Natural killer cell (primary cell): ENCODE data around the gene CCNQ. TPM values are rescaled to one million over a fixed set of nuclear protein-coding genes. Genes with fewer than 3 reads are reported as not detected.

Experiments
- ATAC-seq, 3 donors: fragments of 150-1000 bp in 2 of 3; fragments of 200-7000 bp in 1 of 3; cut with Tn5 transposase; 1 replicate in 1 of 3; 2 replicates in 2 of 3; pipeline ENCODE4 v1.10.0; 2021; ENCODE audit warnings: mild to moderate bottlenecking in 2 of 3, moderate library complexity in 2 of 3
- DNase-seq, 2 donors: peaks; one replicate each; pipeline versions ENCODE4 v3.0.0 to v3.0.0-alpha.2; 2013 to 2021; ENCODE audit warnings: mixed read lengths in 1 of 2
- H3K27ac ChIP-seq: one replicate; pipeline ENCODE4 v1.5.1; 2013; ENCODE audit warnings: mild to moderate bottlenecking, low read length
- H3K27me3 ChIP-seq: one replicate; pipeline ENCODE4 v1.6.1; 2013; ENCODE audit warnings: low read length; ENCODE audit not compliant: control insufficient read depth, insufficient read depth
- H3K36me3 ChIP-seq: one replicate; pipeline ENCODE4 v1.6.1; 2013; ENCODE audit warnings: low read length; ENCODE audit not compliant: control insufficient read depth, insufficient read depth
- H3K4me1 ChIP-seq: one replicate; pipeline ENCODE4 v1.6.1; 2013; ENCODE audit warnings: low read length; ENCODE audit not compliant: control insufficient read depth, insufficient read depth
- H3K4me3 ChIP-seq: one replicate; pipeline ENCODE4 v1.5.1; 2013; ENCODE audit warnings: low read length
- H3K9me3 ChIP-seq: one replicate; pipeline ENCODE4 v1.6.1; 2013; ENCODE audit warnings: low read length; ENCODE audit not compliant: control insufficient read depth, insufficient read depth
- H3K27ac Mint-ChIP-seq, 2 donors: one replicate each; pipeline ENCODE4 v1.8.0; 2022; ENCODE audit warnings: mild to moderate bottlenecking in 2 of 2, mixed read lengths in 2 of 2, moderate library complexity in 1 of 2
- H3K27me3 Mint-ChIP-seq, 2 donors: one replicate each; pipeline ENCODE4 v1.8.0; 2022; ENCODE audit warnings: low read depth in 2 of 2, mixed read lengths in 2 of 2
- H3K36me3 Mint-ChIP-seq: one replicate; pipeline ENCODE4 v1.8.0; 2022; ENCODE audit warnings: mixed read lengths
- H3K4me1 Mint-ChIP-seq, 2 donors: one replicate each; pipeline ENCODE4 v1.8.0; 2022; ENCODE audit warnings: mixed read lengths in 2 of 2
- H3K4me3 Mint-ChIP-seq: one replicate; pipeline ENCODE4 v1.8.0; 2022; ENCODE audit warnings: mild to moderate bottlenecking, moderate library complexity, mixed read lengths
- H3K9me3 Mint-ChIP-seq, 2 donors: one replicate each; pipeline ENCODE4 v1.8.0; 2022; ENCODE audit warnings: mixed read lengths in 2 of 2
- WGBS: methylation state at CpG from one replicate; pipeline ENCODE4 v1.1.7; 2013; ENCODE audit warnings: missing lambda C conversion rate; ENCODE audit not compliant: insufficient coverage; 5-methylcytosine and 5-hydroxymethylcytosine counted together
- intact Hi-C: fragments of 100-400 bp; cut with micrococcal nuclease; formaldehyde crosslinking; loops from one replicate; pipeline ENCODE4 v1.14.2; 2022
- total RNA-seq, 4 donors: library from RNA; stranded (reverse); fragments of 120-200 nt in 1 of 4; gene quantifications; one replicate each; pipeline versions ENCODE4 v1.2.3 to v1.2.4, GENCODE V29; 2013 to 2022
- TF ChIP-seq, protein P1 (sequence below): fragments of 200-600 bp; IDR thresholded peaks from one replicate; pipeline ENCODE4 v1.8.0; 2022; ENCODE audit warnings: antibody characterized with exemption

Gene CCNQ
- total RNA-seq, 3 donors from 2014 or later (not counting 1 experiment from before 2014, with no cell fraction given): 9.0 to 17.2 (median 12.5) TPM

DNA sequence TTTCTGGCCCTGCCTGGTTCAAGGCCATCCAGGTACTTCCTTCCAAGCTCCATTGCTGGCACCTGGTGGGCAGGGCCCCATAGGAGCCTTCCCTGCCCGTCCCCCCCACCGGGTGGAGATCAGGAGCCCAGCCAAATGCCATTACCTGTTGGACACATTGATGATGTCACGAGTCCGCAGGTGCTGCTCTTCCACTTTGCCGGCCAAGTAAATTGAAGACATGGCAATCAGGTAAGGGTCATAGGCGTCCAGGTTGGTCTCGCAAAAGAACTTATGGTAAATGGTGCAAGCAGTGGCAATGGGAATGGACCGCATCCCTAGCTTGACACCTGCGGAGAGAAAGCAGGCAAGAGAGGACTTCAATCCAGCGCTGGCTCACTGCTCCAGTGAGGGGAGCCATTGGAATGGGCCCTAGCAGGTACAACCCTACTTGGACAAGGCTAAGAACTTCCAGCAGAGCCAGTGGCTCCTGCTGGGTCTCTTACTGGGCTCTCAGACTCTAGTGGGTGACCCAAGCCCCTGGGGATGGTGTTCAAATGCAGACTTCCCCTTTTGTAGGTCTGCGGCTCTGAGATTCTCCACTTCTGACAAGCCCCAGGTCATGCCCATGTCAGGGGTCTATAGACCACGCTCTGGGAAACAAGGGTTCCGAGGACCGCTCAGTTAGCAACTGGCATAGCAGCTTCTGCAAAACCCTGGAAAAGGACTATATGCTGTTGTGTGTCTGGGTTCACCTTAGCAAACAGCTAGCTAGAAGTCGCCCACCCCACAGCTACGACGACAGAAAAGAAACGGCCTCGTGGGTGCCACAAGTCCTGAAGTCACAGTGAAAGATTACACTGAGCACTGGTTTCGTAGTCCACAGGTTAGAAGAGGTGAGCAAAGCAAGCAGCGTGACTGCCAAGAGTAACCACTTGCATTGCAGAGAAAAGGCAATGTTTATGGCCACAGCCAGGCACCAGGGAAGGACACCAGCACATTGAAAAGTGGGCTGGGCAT lies 2.8 kb downstream of the CCNQ start:
- Mint-ChIP-seq H3K4me1 (peaks cover 13 to 38% of the 10 kb centered on the region in 2 donors), H3K36me3 (no peaks in the 10 kb centered on the region), H3K4me3 (no peak overlapping the region), H3K27me3 (no peaks in the 10 kb centered on the region), H3K9me3 (no peaks in the 10 kb centered on the region), H3K27ac (no peak overlapping the region)
- no peak overlapping the region for H3K4me3 ChIP-seq
- no peaks in the 10 kb centered on the region for H3K27me3 ChIP-seq
- intact Hi-C loops: no loop called here
- TF ChIP-seq, protein P1, sequence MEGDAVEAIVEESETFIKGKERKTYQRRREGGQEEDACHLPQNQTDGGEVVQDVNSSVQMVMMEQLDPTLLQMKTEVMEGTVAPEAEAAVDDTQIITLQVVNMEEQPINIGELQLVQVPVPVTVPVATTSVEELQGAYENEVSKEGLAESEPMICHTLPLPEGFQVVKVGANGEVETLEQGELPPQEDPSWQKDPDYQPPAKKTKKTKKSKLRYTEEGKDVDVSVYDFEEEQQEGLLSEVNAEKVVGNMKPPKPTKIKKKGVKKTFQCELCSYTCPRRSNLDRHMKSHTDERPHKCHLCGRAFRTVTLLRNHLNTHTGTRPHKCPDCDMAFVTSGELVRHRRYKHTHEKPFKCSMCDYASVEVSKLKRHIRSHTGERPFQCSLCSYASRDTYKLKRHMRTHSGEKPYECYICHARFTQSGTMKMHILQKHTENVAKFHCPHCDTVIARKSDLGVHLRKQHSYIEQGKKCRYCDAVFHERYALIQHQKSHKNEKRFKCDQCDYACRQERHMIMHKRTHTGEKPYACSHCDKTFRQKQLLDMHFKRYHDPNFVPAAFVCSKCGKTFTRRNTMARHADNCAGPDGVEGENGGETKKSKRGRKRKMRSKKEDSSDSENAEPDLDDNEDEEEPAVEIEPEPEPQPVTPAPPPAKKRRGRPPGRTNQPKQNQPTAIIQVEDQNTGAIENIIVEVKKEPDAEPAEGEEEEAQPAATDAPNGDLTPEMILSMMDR: no peak
- peaks cover 17% of the 10 kb centered on the region for H3K36me3 ChIP-seq
- ATAC-seq (no peak), DNase-seq (no peak)
- no peaks in the 10 kb centered on the region for H3K9me3 ChIP-seq
- H3K27ac ChIP-seq: no peak overlapping the region
- WGBS: 92% methylated on average over 19 of the region's 21 CpGs
- H3K4me1 ChIP-seq: peaks cover 33% of the 10 kb centered on the region

DNA sequence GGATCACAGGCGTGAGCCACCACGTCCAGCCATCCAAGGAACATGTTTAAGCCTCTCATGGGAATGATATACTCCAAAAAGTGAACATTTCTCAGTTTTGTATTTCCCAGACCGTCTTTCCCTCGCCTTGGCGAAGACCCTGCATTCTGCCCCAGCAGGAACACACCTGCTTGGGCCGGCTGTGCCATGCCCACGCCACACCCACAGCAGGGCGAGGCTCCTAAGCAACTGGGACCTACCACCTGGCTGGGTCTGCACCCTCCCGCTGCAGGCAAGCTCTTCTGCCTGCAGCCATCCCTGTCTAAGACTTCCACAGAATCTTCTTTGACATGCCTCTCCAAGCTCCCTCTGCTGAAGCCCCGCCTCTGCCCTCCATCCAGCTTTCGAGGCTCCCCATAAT lies 3.6 kb downstream of the CCNQ start:
- Histone ChIP-seq H3K9me3 (no peaks in the 10 kb centered on the region), H3K27ac (no peak overlapping the region), H3K4me3 (no peak overlapping the region), H3K36me3 (peaks cover 22% of the 10 kb centered on the region), H3K4me1 (peaks cover 31% of the 10 kb centered on the region), H3K27me3 (no peaks in the 10 kb centered on the region)
- TF ChIP-seq, protein P1: no peak
- intact Hi-C loops: no loop called here
- Mint-ChIP-seq H3K4me1 (peaks cover 11 to 32% of the 10 kb centered on the region in 2 donors), H3K27me3 (no peaks in the 10 kb centered on the region), H3K27ac (no peak overlapping the region), H3K4me3 (no peak overlapping the region), H3K36me3 (no peaks in the 10 kb centered on the region), H3K9me3 (no peaks in the 10 kb centered on the region)
- 96% methylated on average over 11 of the region's 11 CpGs for WGBS
- DNase-seq: no peak
- no peak for ATAC-seq

DNA sequence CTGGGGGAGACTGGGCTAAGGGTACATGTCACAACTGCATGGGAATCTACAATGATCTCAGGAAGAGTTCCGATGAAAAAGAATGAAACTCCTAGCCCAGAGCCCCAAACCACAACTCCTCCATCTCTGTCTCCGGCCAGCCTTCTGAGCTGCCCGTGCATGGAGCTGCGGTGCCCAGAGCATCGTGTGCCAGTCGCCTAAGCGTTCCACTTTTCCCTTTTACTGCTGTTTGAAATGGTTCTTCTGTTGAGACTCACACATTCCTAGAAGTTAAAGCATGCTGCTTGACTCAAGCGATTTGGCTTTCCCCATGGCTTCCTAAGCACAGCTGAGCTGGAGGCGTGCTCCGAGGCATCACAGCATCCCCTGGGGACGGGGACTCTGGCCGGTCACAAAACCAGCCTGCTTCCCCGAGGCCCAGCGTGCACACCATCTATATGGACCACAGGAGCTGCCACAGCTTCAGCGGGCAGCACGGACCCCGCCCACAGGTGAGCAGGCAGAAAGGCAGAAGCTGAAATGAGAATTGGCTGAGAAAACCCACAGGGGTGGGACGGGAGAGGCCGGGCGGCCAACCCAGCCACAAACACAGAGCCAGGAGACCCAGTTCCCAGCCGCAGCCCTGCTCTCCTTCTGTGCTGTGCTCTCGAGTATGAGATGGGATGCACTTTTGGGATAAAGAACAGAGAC lies 5.0 kb downstream of the CCNQ start:
- peaks cover 22% of the 10 kb centered on the region for H3K4me1 ChIP-seq
- peaks cover 26% of the 10 kb centered on the region for H3K36me3 ChIP-seq
- no peaks in the 10 kb centered on the region for H3K27me3 ChIP-seq
- H3K9me3 ChIP-seq: no peaks in the 10 kb centered on the region
- H3K9me3 Mint-ChIP-seq: no peaks in the 10 kb centered on the region
- H3K27ac ChIP-seq: no peak overlapping the region
- H3K27me3 Mint-ChIP-seq: no peaks in the 10 kb centered on the region
- DNase-seq: no peak
- H3K4me3 ChIP-seq: no peak overlapping the region
- no peaks in the 10 kb centered on the region for H3K36me3 Mint-ChIP-seq
- H3K27ac Mint-ChIP-seq: no peak overlapping the region
- H3K4me1 Mint-ChIP-seq: peaks cover 5 to 26% of the 10 kb centered on the region in 2 donors
- no peak overlapping the region for H3K4me3 Mint-ChIP-seq
- no peak for ATAC-seq
- TF ChIP-seq, protein P1: no peak
- intact Hi-C loops: no loop called here
- WGBS: 98% methylated on average over 20 of the region's 22 CpGs
